Smooth muscle cell (in vitro differentiated cells): ENCODE results near the gene CCL8. TPM values are rescaled to one million over a fixed set of nuclear protein-coding genes. Genes with fewer than 3 reads are reported as not detected.

Experiments used
- DNase-seq: peaks from one replicate; lab custom pipeline; 2025; ENCODE audit not compliant: unreplicated experiment; lab: John Stamatoyannopoulos, UW
- H2AFZ ChIP-seq: fragments of 200-600 bp; sonication (generic); 2 replicates; pipeline ENCODE4 v1.6.0; 2016; ENCODE audit warnings: antibody characterized with exemption, low read depth, mild to moderate bottlenecking
- H3F3A ChIP-seq: fragments of 200-600 bp; sonication (generic); 2 replicates; pipeline ENCODE4 v1.6.0; 2017; ENCODE audit warnings: antibody characterized with exemption, low read depth
- H3K27ac ChIP-seq: fragments of 200-600 bp; sonication (generic); 2 replicates; pipeline ENCODE4 v1.5.1; 2016; ENCODE audit warnings: low read depth, mild to moderate bottlenecking
- H3K27me3 ChIP-seq: fragments of 200-600 bp; sonication (generic); 2 replicates; pipeline ENCODE4 v1.6.1; 2016; ENCODE audit warnings: low read depth, mild to moderate bottlenecking
- H3K36me3 ChIP-seq: fragments of 200-600 bp; sonication (generic); 2 replicates; pipeline ENCODE4 v1.5.1; 2016; ENCODE audit warnings: low read depth
- H3K4me1 ChIP-seq: fragments of 200-600 bp; sonication (generic); 2 replicates; pipeline ENCODE4 v1.5.1; 2016; ENCODE audit warnings: low read depth
- H3K4me2 ChIP-seq: fragments of 200-600 bp; sonication (generic); 2 replicates; pipeline ENCODE4 v1.6.0; 2016; ENCODE audit warnings: mild to moderate bottlenecking
- H3K4me3 ChIP-seq: fragments of 200-600 bp; sonication (generic); 2 replicates; pipeline ENCODE4 v1.5.1; 2016; ENCODE audit warnings: mild to moderate bottlenecking
- H3K79me2 ChIP-seq: fragments of 200-600 bp; sonication (generic); 2 replicates; pipeline ENCODE4 v1.6.0; 2016; ENCODE audit warnings: low read depth, mild to moderate bottlenecking
- H3K9ac ChIP-seq: fragments of 200-600 bp; sonication (generic); 2 replicates; pipeline ENCODE4 v1.6.0; 2016; ENCODE audit warnings: low read depth
- H3K9me3 ChIP-seq: fragments of 200-600 bp; sonication (generic); replicated peaks from 2 replicates; pipeline ENCODE4 v1.5.1; 2016; ENCODE audit warnings: low read depth
- H4K20me1 ChIP-seq: fragments of 200-600 bp; sonication (generic); 2 replicates; pipeline ENCODE4 v1.6.0; 2016; ENCODE audit warnings: low read depth
- WGBS: methylation state at CpG from one replicate; pipeline ENCODE4 v1.1.7; 2016; ENCODE audit warnings: low lambda C conversion rate; 5-methylcytosine and 5-hydroxymethylcytosine counted together
- polyA plus RNA-seq: library from polyadenylated mRNA; unstranded; fragments of >200 nt; fragmentation: Nextera tagmentation; extraction: Ambion mirVana; gene quantifications from 2 replicates; pipeline ENCODE4 v1.2.1, GENCODE V29; 2016
- total RNA-seq: library from RNA; depleted of rRNA; stranded (reverse); fragments of >200 nt; gene quantifications from 2 replicates; pipeline ENCODE4 v1.2.3, GENCODE V29; 2014
- TF ChIP-seq, protein P1 (sequence below): fragments of 200-600 bp; sonication (generic); IDR thresholded peaks from 2 replicates; pipeline ENCODE4 v1.5.1; 2017; ENCODE audit warnings: borderline replicate concordance, mild to moderate bottlenecking, antibody characterized with exemption; ENCODE audit not compliant: insufficient read depth, poor library complexity, severe bottlenecking

CCL8 gene
- total and polyA plus RNA-seq, 2 experiments from 2014 or later: not detected

DNA sequence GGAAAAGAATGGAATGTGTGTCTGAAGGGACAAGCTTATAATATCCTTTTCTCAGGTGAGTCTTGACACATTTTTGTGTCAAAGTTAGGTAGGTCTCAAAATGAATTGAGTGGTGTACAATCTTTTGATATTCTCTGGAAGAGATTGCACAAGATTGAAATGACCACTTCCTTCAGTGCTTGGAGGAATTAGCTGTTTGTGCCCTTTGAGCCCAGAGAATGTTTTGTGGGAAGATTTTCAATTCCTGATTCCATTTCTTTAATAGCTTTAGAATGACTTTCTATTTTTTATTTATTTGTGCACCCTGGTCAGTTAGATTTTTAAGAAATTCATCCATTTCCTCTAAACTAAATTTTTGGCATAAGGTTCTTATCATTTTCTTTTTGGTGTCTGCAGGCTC is 35.4 kb downstream of the CCL8 start:
- Histone ChIP-seq H3K4me2 (no peak overlapping the region), H3K4me3 (no peak overlapping the region), H3K79me2 (no peaks in the 10 kb centered on the region), H3K9ac (no peak overlapping the region), H3K4me1 (no peaks in the 10 kb centered on the region), H4K20me1 (no peaks in the 10 kb centered on the region), H3K36me3 (no peaks in the 10 kb centered on the region), H2AFZ (no peak overlapping the region), H3K9me3 (no peaks in the 10 kb centered on the region), H3K27me3 (no peaks in the 10 kb centered on the region), H3K27ac (no peak overlapping the region), H3F3A (no peaks in the 10 kb centered on the region)
- DNase-seq: no peak
- TF ChIP-seq, protein P1, sequence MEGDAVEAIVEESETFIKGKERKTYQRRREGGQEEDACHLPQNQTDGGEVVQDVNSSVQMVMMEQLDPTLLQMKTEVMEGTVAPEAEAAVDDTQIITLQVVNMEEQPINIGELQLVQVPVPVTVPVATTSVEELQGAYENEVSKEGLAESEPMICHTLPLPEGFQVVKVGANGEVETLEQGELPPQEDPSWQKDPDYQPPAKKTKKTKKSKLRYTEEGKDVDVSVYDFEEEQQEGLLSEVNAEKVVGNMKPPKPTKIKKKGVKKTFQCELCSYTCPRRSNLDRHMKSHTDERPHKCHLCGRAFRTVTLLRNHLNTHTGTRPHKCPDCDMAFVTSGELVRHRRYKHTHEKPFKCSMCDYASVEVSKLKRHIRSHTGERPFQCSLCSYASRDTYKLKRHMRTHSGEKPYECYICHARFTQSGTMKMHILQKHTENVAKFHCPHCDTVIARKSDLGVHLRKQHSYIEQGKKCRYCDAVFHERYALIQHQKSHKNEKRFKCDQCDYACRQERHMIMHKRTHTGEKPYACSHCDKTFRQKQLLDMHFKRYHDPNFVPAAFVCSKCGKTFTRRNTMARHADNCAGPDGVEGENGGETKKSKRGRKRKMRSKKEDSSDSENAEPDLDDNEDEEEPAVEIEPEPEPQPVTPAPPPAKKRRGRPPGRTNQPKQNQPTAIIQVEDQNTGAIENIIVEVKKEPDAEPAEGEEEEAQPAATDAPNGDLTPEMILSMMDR: no peak

DNA sequence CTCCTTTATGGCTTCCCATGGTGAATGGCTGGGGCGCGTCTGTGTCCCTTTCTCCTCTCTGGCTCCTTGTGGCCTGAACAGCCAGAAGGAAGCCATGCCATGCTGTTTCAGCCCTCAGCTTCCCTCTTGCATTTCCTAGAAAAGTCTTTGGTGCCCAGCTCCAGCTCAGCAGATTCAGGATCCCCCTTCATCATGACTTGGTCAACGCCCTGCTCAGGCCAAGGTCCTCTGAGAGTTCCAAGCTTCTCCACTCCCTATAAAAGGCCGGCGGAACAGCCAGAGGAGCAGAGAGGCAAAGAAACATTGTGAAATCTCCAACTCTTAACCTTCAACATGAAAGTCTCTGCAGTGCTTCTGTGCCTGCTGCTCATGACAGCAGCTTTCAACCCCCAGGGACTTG is 37.0 kb downstream of the CCL8 start, which contains the start of gene CCL13:
Gene CCL13, plus strand, starts transcription at position 287 of the 400 bp plus-strand sequence. Its CDS starts 47 bp downstream, at position 334.
- no peak for DNase-seq
- no peaks in the 10 kb centered on the region for H3K4me1 ChIP-seq
- H3K9me3 ChIP-seq: no peaks in the 10 kb centered on the region
- no peaks in the 10 kb centered on the region for H3F3A ChIP-seq
- 97% methylated on average over 5 of the region's 5 CpGs for WGBS
- H2AFZ ChIP-seq: no peak within 1 kb of the TSS
- H3K4me3 ChIP-seq: no peak within 1 kb of the TSS
- no peaks in the 10 kb centered on the region for H3K79me2 ChIP-seq
- no peak within 1 kb of the TSS for H3K4me2 ChIP-seq
- no peak within 1 kb of the TSS for H3K9ac ChIP-seq
- no peak within 1 kb of the TSS for H3K27ac ChIP-seq
- TF ChIP-seq, protein P1: no peak
- H3K27me3 ChIP-seq: no peaks in the 10 kb centered on the region
- H4K20me1 ChIP-seq: no peaks in the 10 kb centered on the region
- H3K36me3 ChIP-seq: no peaks in the 10 kb centered on the region

DNA sequence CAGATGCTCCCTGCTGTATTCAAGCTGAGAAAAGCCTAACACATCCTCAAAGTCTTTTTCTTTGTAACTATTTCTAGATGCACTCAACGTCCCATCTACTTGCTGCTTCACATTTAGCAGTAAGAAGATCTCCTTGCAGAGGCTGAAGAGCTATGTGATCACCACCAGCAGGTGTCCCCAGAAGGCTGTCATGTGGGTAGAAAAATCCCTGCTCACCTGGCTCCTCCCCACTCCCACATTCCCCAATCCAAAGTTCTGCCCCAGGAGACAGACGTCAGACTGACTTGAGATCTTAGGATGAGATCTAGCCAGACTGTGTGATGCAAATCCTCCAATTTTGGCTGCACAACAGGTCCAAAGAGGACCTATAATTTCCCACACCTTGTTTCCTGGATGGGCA is 38.2 kb downstream of the CCL8 start:
- H2AFZ ChIP-seq: no peak overlapping the region
- H3K27me3 ChIP-seq: no peaks in the 10 kb centered on the region
- WGBS: 56% methylated on average over 2 of the region's 2 CpGs
- TF ChIP-seq, protein P1: no peak
- H3K4me2 ChIP-seq: no peak overlapping the region
- no peak overlapping the region for H3K27ac ChIP-seq
- no peaks in the 10 kb centered on the region for H3F3A ChIP-seq
- H3K9ac ChIP-seq: no peak overlapping the region
- no peak overlapping the region for H3K4me3 ChIP-seq
- no peaks in the 10 kb centered on the region for H3K4me1 ChIP-seq
- no peaks in the 10 kb centered on the region for H3K79me2 ChIP-seq
- H3K9me3 ChIP-seq: no peaks in the 10 kb centered on the region
- DNase-seq: no peak
- H3K36me3 ChIP-seq: no peaks in the 10 kb centered on the region
- no peaks in the 10 kb centered on the region for H4K20me1 ChIP-seq

DNA sequence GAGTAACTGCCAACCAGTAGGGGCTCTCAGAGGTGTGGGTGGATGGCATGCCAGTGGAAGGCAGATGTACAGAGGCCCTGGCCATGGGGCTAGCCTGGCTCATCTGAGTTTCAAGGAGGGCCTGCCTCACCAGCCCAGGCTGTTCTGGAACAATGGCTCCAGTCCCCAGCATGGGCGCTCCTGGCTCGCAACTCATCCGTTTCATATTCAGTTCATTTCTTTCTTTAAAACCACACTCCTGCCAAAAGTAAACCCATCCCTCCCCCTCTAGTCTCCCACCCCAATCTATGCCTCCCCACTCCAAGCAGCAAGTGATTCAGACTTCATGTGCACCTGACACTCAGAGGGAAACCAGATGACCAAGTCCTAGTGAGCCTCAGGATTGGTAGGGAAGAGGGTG is 39.4 kb downstream of the CCL8 start:
- H3K9ac ChIP-seq: no peak overlapping the region
- H3K79me2 ChIP-seq: no peaks in the 10 kb centered on the region
- no peak overlapping the region for H3K4me3 ChIP-seq
- 100% methylated on average over 3 of the region's 3 CpGs for WGBS
- H3K9me3 ChIP-seq: no peaks in the 10 kb centered on the region
- H3K27me3 ChIP-seq: peaks cover 6% of the 10 kb centered on the region
- no peak overlapping the region for H2AFZ ChIP-seq
- H3K27ac ChIP-seq: no peak overlapping the region
- no peaks in the 10 kb centered on the region for H4K20me1 ChIP-seq
- TF ChIP-seq, protein P1: no peak
- no peaks in the 10 kb centered on the region for H3F3A ChIP-seq
- no peaks in the 10 kb centered on the region for H3K36me3 ChIP-seq
- no peak for DNase-seq
- H3K4me1 ChIP-seq: no peaks in the 10 kb centered on the region
- H3K4me2 ChIP-seq: no peak overlapping the region
